HepG2 (cell line): ENCODE results near the gene IL6ST. TPM values are rescaled to one million over a fixed set of nuclear protein-coding genes. Genes with fewer than 3 reads are reported as not detected.

Source experiments
- AGO1 ChIP-seq: fragments of 200-400 bp; formaldehyde crosslinking; IDR thresholded peaks from 2 replicates; pipeline ENCODE4 v1.6.1; 2017; ENCODE audit warnings: mild to moderate bottlenecking, low read depth, low read length, moderate library complexity; ENCODE audit not compliant: poor library complexity, severe bottlenecking
- ARID4A ChIP-seq: sonication (generic); formaldehyde crosslinking; IDR thresholded peaks from 2 replicates; pipeline ENCODE4 v1.5.0; 2020; ENCODE audit warnings: mild to moderate bottlenecking, missing genetic modification reagents, borderline replicate concordance
- FOXP1 ChIP-seq, 2 experiments: fragments of 450-650 bp in 1 of 2; IDR thresholded peaks; 2 replicates each; pipeline ENCODE4 v1.6.1; 2017 to 2018; ENCODE audit warnings: antibody characterized with exemption in 1 of 2
- GLMP ChIP-seq: sonication (generic); formaldehyde crosslinking; IDR thresholded peaks from 2 replicates; pipeline ENCODE4 v1.9.0; 2021; ENCODE audit warnings: missing genetic modification reagents, mild to moderate bottlenecking, borderline replicate concordance
- IRX3 ChIP-seq: sonication (generic); formaldehyde crosslinking; IDR thresholded peaks from 2 replicates; pipeline ENCODE4 v1.8.1; 2023; ENCODE audit warnings: mild to moderate bottlenecking, low read depth, missing genetic modification reagents, borderline replicate concordance
- PHF5A ChIP-seq: IDR thresholded peaks from one replicate; pipeline ENCODE4 v1.6.1; 2018; ENCODE audit warnings: low read depth, missing genetic modification reagents; ENCODE audit not compliant: unreplicated experiment
- RORA ChIP-seq: sonication (generic); formaldehyde crosslinking; IDR thresholded peaks from 2 replicates; pipeline ENCODE4 v1.5.0; 2020; ENCODE audit warnings: mild to moderate bottlenecking, missing genetic modification reagents, moderate library complexity
- SATB2 ChIP-seq: sonication (generic); formaldehyde crosslinking; IDR thresholded peaks from 2 replicates; pipeline ENCODE4 v1.5.0; 2020; ENCODE audit warnings: missing genetic modification reagents
- ZBED4 ChIP-seq: sonication (generic); formaldehyde crosslinking; IDR thresholded peaks from 2 replicates; pipeline ENCODE4 v1.4.0; 2020; ENCODE audit warnings: missing genetic modification reagents, borderline replicate concordance
- ZMYM3 ChIP-seq: sonication (generic); formaldehyde crosslinking; IDR thresholded peaks from 2 replicates; pipeline ENCODE4 v1.5.1; 2020; ENCODE audit warnings: mild to moderate bottlenecking, missing genetic modification reagents
- ZMYM4 ChIP-seq: sonication (generic); formaldehyde crosslinking; IDR thresholded peaks from 2 replicates; pipeline ENCODE4 v1.8.1; 2023; ENCODE audit warnings: mild to moderate bottlenecking, missing genetic modification reagents
- ZNF10 ChIP-seq: sonication (generic); formaldehyde crosslinking; IDR thresholded peaks from 2 replicates; pipeline ENCODE4 v1.4.0; 2020; ENCODE audit warnings: mild to moderate bottlenecking, low read depth, missing genetic modification reagents, borderline replicate concordance
- ZNF235 ChIP-seq: sonication (generic); formaldehyde crosslinking; IDR thresholded peaks from 2 replicates; pipeline ENCODE4 v1.8.1; 2023; ENCODE audit warnings: mild to moderate bottlenecking, missing genetic modification reagents, borderline replicate concordance
- ZNF34 ChIP-seq: sonication (generic); formaldehyde crosslinking; IDR thresholded peaks from 2 replicates; pipeline ENCODE4 v1.4.0; 2020; ENCODE audit warnings: mild to moderate bottlenecking, missing genetic modification reagents, borderline replicate concordance
- ZNF563 ChIP-seq: sonication (generic); formaldehyde crosslinking; IDR thresholded peaks from 2 replicates; pipeline ENCODE4 v1.8.0; 2022; ENCODE audit warnings: mild to moderate bottlenecking, moderate library complexity, missing genetic modification reagents
- ZNF572 ChIP-seq: sonication (generic); formaldehyde crosslinking; IDR thresholded peaks from 2 replicates; pipeline ENCODE4 v1.5.1; 2020; ENCODE audit warnings: mild to moderate bottlenecking, missing genetic modification reagents
- ZNF678 ChIP-seq: sonication (generic); formaldehyde crosslinking; IDR thresholded peaks from 2 replicates; pipeline ENCODE4 v1.4.0; 2020; ENCODE audit warnings: mild to moderate bottlenecking, missing genetic modification reagents
- ZNF713 ChIP-seq: sonication (generic); formaldehyde crosslinking; IDR thresholded peaks from 2 replicates; pipeline ENCODE4 v1.4.0; 2020; ENCODE audit warnings: mild to moderate bottlenecking, missing genetic modification reagents
- ZNF780A ChIP-seq: sonication (generic); formaldehyde crosslinking; IDR thresholded peaks from 2 replicates; pipeline ENCODE4 v1.8.0; 2022; ENCODE audit warnings: mild to moderate bottlenecking, missing genetic modification reagents, moderate library complexity
- polyA plus RNA-seq, 8 experiments: library from polyadenylated mRNA; depleted of rRNA in 3 of 8; stranded (reverse) in 7 of 8; unstranded in 1 of 8; fragments of >200 nt; fragmentation: Illumina TruSeq in 4 of 8; extraction: Trizol in 4 of 8; gene quantifications; 2 replicates each; pipeline versions ENCODE4 v1.2.1 to v1.2.3, GENCODE V29; 2011 to 2016; ENCODE audit warnings: low read depth in 4 of 8, missing spikeins in 1 of 8, mixed read lengths in 1 of 8; ENCODE audit not compliant: insufficient read depth in 1 of 8
- total RNA-seq, 5 experiments: library from RNA; depleted of rRNA; stranded (reverse); fragments of >200 nt; fragmentation: Illumina TruSeq; extraction: Trizol; gene quantifications; 2 replicates each; pipeline ENCODE4 v1.2.3, GENCODE V29; 2016; ENCODE audit warnings: low read depth in 1 of 5

IL6ST gene
- total and polyA plus RNA-seq, 2 of the 13 experiments (the other 11 are each of a cell fraction or from before 2014, with no cell fraction given) = 66.6 to 166 TPM

GRCh38 chr5:55994998-55995914, 493 bp upstream of the IL6ST start (continued):
- TF ChIP-seq ZBED4 (no peak), ZNF572 (CRISPR knock-in tag) (no peak), ZNF235 (CRISPR knock-in tag) (no peak), RORA (CRISPR knock-in tag) (no peak), FOXP1 (IDR thresholded peaks at IDR 0.05) (no peak), FOXP1 (CRISPR knock-in tag; IDR thresholded peaks at IDR 0.05) (peak; percentile 16; the same call in 1 of the 2 replicates), ZNF780A (CRISPR knock-in tag) (0 out of 2 replicates have a peak, but pooled peaks have one; percentile 75), ZNF713 (CRISPR knock-in tag) (0 out of 2 replicates have a peak, but pooled peaks have one; percentile 48), ZNF34 (CRISPR knock-in tag) (0 out of 2 replicates have a peak, but pooled peaks have one; percentile 47), SATB2 (CRISPR knock-in tag) (no peak; the same call in 1 of the 2 replicates), PHF5A (CRISPR knock-in tag) (no peak), ARID4A (CRISPR knock-in tag) (peak; percentile 77; the same call in 1 of the 2 replicates), IRX3 (CRISPR knock-in tag) (no peak), AGO1 (no peak), ZNF10 (CRISPR knock-in tag) (no peak), ZNF563 (CRISPR knock-in tag) (peak; percentile 74; the same call in 1 of the 2 replicates), ZMYM4 (CRISPR knock-in tag) (peak; percentile 92), GLMP (CRISPR knock-in tag) (no peak), ZMYM3 (CRISPR knock-in tag) (peak; percentile 82), ZNF678 (CRISPR knock-in tag) (no peak; the same call in 1 of the 2 replicates)
